Loucy (cell line): Measurements from ENCODE around the gene RPS6KA2.

Experiments
- H2AFZ ChIP-seq: fragments of 200-600 bp; sonication (generic); 2 replicates; pipeline ENCODE4 v1.6.0; 2016; ENCODE audit warnings: antibody characterized with exemption, mild to moderate bottlenecking, low read length, moderate library complexity
- H3F3A ChIP-seq: fragments of 200-600 bp; 2 replicates; pipeline ENCODE4 v1.6.0; 2016; ENCODE audit warnings: antibody characterized with exemption, low read depth, mild to moderate bottlenecking
- H3K27me3 ChIP-seq: fragments of 200-600 bp; sonication (generic); 2 replicates; pipeline ENCODE4 v1.6.1; 2014; ENCODE audit warnings: low read length, mild to moderate bottlenecking; ENCODE audit not compliant: insufficient read depth, poor library complexity, severe bottlenecking
- H3K36me3 ChIP-seq: fragments of 200-600 bp; sonication (generic); 2 replicates; pipeline ENCODE4 v1.6.1; 2016; ENCODE audit warnings: low read length; ENCODE audit not compliant: insufficient read depth
- H3K4me1 ChIP-seq: fragments of 200-600 bp; sonication (generic); 2 replicates; pipeline ENCODE4 v1.5.1; 2014; ENCODE audit warnings: low read length, mild to moderate bottlenecking; ENCODE audit not compliant: insufficient read depth, poor library complexity, severe bottlenecking
- H3K4me2 ChIP-seq: fragments of 200-600 bp; sonication (generic); 2 replicates; pipeline ENCODE4 v1.6.0; 2014; ENCODE audit warnings: antibody characterized with exemption, low read length, low read depth, mild to moderate bottlenecking; ENCODE audit not compliant: poor library complexity, severe bottlenecking
- H3K4me3 ChIP-seq: fragments of 200-600 bp; sonication (generic); 2 replicates; pipeline ENCODE4 v1.5.1; 2014; ENCODE audit warnings: low read length, mild to moderate bottlenecking, mixed read lengths; ENCODE audit not compliant: poor library complexity, severe bottlenecking
- H3K79me2 ChIP-seq: fragments of 200-600 bp; sonication (generic); 2 replicates; pipeline ENCODE4 v1.6.1; 2014; ENCODE audit warnings: low read length; ENCODE audit not compliant: insufficient read depth
- H3K9ac ChIP-seq: fragments of 200-600 bp; sonication (generic); 2 replicates; pipeline ENCODE4 v1.6.0; 2014; ENCODE audit warnings: mild to moderate bottlenecking, low read depth, low read length, moderate library complexity; ENCODE audit not compliant: poor library complexity, severe bottlenecking
- H3K9me2 ChIP-seq: fragments of 200-600 bp; sonication (generic); replicated peaks from 2 replicates; pipeline ENCODE4 v1.6.1; 2016; ENCODE audit warnings: low read depth, low read length, mixed read lengths
- H3K9me3 ChIP-seq: fragments of 200-600 bp; sonication (generic); 2 replicates; pipeline ENCODE4 v1.6.1; 2014; ENCODE audit warnings: mild to moderate bottlenecking, antibody characterized with exemption, low read length, low read depth; ENCODE audit not compliant: insufficient read depth
- H4K20me1 ChIP-seq: fragments of 200-600 bp; sonication (generic); 2 replicates; pipeline ENCODE4 v1.6.0; 2014; ENCODE audit warnings: antibody characterized with exemption, low read length, mild to moderate bottlenecking; ENCODE audit not compliant: insufficient read depth, poor library complexity, severe bottlenecking
- EZH2phosphoT487 ChIP-seq: fragments of 200-600 bp; IDR thresholded peaks from 2 replicates; pipeline ENCODE4 v1.6.1; 2018; ENCODE audit warnings: antibody characterized with exemption, mild to moderate bottlenecking, moderate library complexity, borderline replicate concordance
- TF ChIP-seq, protein P1 (sequence below): fragments of 200-600 bp; sonication (generic); conservative IDR thresholded peaks from 2 replicates; pipeline ENCODE4 v1.5.1; 2014; ENCODE audit warnings: mild to moderate bottlenecking, antibody characterized with exemption, low read length

RPS6KA2 gene

DNA sequence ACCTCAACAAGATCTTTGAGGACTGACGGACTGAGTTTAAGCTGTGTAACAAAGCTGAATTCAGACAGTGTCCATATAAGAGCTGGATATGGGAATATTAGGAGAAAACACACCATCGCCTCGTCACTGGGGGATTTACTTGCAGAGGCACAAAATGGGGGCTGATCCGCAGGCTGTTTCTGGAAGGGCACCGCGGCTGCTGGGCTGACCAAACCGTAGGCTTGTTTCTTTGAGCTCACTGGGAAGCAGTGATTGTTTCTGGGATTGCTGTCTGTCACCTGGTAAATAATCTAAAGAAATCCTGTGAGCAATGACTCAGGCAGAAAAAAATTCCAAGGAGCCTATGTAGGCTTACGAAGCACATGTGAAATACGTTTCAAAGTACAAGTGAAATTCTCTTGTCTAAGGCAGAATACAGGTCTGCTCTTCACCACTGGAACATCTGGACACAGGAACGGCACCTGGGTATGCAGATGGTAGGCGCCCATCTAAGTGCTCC lies 180.4 kb downstream of the RPS6KA2 start:
- Histone ChIP-seq H3K9ac (no peak overlapping the region), H3K79me2 (no peaks in the 10 kb centered on the region), H3K4me2 (no peak overlapping the region), H3K4me1 (peaks cover 6% of the 10 kb centered on the region), H3K36me3 (no peaks in the 10 kb centered on the region), H3F3A (no peaks in the 10 kb centered on the region), H3K9me3 (no peaks in the 10 kb centered on the region; the same call in 1 of the 2 replicates), H4K20me1 (no peaks in the 10 kb centered on the region), H3K9me2 (no peaks in the 10 kb centered on the region), H3K4me3 (no peak overlapping the region), H3K27me3 (no peaks in the 10 kb centered on the region), H2AFZ (no peak overlapping the region)
- TF ChIP-seq, protein P1, sequence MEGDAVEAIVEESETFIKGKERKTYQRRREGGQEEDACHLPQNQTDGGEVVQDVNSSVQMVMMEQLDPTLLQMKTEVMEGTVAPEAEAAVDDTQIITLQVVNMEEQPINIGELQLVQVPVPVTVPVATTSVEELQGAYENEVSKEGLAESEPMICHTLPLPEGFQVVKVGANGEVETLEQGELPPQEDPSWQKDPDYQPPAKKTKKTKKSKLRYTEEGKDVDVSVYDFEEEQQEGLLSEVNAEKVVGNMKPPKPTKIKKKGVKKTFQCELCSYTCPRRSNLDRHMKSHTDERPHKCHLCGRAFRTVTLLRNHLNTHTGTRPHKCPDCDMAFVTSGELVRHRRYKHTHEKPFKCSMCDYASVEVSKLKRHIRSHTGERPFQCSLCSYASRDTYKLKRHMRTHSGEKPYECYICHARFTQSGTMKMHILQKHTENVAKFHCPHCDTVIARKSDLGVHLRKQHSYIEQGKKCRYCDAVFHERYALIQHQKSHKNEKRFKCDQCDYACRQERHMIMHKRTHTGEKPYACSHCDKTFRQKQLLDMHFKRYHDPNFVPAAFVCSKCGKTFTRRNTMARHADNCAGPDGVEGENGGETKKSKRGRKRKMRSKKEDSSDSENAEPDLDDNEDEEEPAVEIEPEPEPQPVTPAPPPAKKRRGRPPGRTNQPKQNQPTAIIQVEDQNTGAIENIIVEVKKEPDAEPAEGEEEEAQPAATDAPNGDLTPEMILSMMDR: no peak
- no peak for TF ChIP-seq EZH2phosphoT487

DNA sequence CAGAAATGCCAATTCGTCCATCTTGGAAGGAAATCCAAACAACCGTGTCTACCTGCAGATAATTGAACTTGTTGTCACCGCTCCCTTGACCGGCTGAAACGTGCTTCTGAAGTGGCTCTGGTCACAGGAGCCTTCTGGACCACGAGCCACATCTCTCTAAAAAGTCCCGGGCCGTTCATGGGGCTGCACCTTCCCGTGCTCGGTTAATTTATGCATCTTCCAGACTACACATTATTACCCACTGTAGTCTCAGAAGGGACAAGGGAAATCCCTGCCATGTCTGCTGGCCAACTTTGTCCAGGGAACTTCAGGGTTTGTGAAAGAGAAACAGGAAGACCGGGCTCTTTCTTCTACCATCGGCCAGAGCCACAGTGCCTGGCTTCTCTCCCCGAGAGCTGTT lies 180.9 kb downstream of the RPS6KA2 start:
- peaks cover 11% of the 10 kb centered on the region for H3K4me1 ChIP-seq
- no peaks in the 10 kb centered on the region; the same call in 1 of the 2 replicates for H3K9me3 ChIP-seq
- TF ChIP-seq EZH2phosphoT487: no peak
- TF ChIP-seq, protein P1: no peak
- no peaks in the 10 kb centered on the region for H3K27me3 ChIP-seq
- no peak overlapping the region for H3K9ac ChIP-seq
- no peak overlapping the region for H3K4me3 ChIP-seq
- H3F3A ChIP-seq: no peaks in the 10 kb centered on the region
- no peak overlapping the region for H3K4me2 ChIP-seq
- no peaks in the 10 kb centered on the region for H3K79me2 ChIP-seq
- H2AFZ ChIP-seq: no peak overlapping the region
- no peaks in the 10 kb centered on the region for H4K20me1 ChIP-seq
- no peaks in the 10 kb centered on the region for H3K36me3 ChIP-seq
- H3K9me2 ChIP-seq: no peaks in the 10 kb centered on the region

DNA sequence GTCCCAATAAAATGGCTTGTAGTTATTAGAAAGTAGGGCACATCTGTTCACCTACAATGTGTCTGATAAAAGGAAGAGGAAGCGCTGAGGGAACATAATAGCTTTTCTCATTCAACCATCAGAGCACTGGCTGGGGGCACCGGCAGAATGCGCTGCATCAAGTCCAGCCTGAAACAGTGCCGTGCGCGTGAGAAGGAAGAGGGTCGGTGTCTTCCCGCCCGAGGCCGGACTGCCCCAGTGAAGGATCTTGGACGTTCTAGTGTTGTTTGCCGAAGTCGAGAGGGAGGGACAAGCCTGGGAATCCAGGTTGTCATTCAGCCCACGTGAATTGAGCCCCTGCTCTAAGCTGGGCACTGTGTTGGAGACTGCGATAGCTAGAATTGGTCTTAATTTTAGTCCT lies 182.6 kb downstream of the RPS6KA2 start:
- Histone ChIP-seq H3K9me2 (no peaks in the 10 kb centered on the region), H3K36me3 (no peaks in the 10 kb centered on the region), H3K27me3 (no peaks in the 10 kb centered on the region), H3K9me3 (no peaks in the 10 kb centered on the region; the same call in 1 of the 2 replicates), H3K4me2 (no peak overlapping the region), H3K4me3 (no peak overlapping the region), H3F3A (no peaks in the 10 kb centered on the region), H3K4me1 (peaks cover 28% of the 10 kb centered on the region), H3K9ac (no peak overlapping the region), H4K20me1 (no peaks in the 10 kb centered on the region), H3K79me2 (no peaks in the 10 kb centered on the region), H2AFZ (no peak overlapping the region)
- TF ChIP-seq, protein P1: no peak
- no peak for TF ChIP-seq EZH2phosphoT487
